IPS-15b (cell line): Measurements from ENCODE around the gene PHF20.
"Not testable (repeated sequence)": the region's sequence is repeated elsewhere in the genome, so short reads cannot be mapped to it uniquely, and the experiment has no call there.

ENCODE experiments used
- H3K27me3 ChIP-seq: one replicate; pipeline ENCODE4 v1.6.1; 2013; ENCODE audit warnings: low read length; ENCODE audit not compliant: control insufficient read depth, insufficient read depth
- H3K36me3 ChIP-seq: one replicate; pipeline ENCODE4 v1.6.1; 2013; ENCODE audit warnings: low read length; ENCODE audit not compliant: control insufficient read depth, insufficient read depth
- H3K4me1 ChIP-seq: one replicate; pipeline ENCODE4 v1.6.1; 2013; ENCODE audit warnings: mild to moderate bottlenecking, low read length; ENCODE audit not compliant: control insufficient read depth, insufficient read depth
- H3K4me3 ChIP-seq: one replicate; pipeline ENCODE4 v1.5.1; 2013; ENCODE audit warnings: low read depth, low read length
- H3K9ac ChIP-seq: one replicate; pipeline ENCODE4 v1.6.1; 2013; ENCODE audit warnings: low read depth, mild to moderate bottlenecking, low read length
- H3K9me3 ChIP-seq: one replicate; pipeline ENCODE4 v1.6.1; 2013; ENCODE audit warnings: mild to moderate bottlenecking, low read length; ENCODE audit not compliant: control insufficient read depth, insufficient read depth

PHF20 gene

GRCh38 chr20:35742741-35743523 lies 28.9 kb upstream of the PHF20 start:
- Histone ChIP-seq H3K36me3 (peaks cover 22% of the 10 kb centered on the region), H3K4me3 (peak overlapping the region; percentile 82), H3K4me1 (peaks cover 12% of the 10 kb centered on the region), H3K27me3 (no peaks in the 10 kb centered on the region), H3K9me3 (no peaks in the 10 kb centered on the region), H3K9ac (peak overlapping the region; percentile 95)

DNA sequence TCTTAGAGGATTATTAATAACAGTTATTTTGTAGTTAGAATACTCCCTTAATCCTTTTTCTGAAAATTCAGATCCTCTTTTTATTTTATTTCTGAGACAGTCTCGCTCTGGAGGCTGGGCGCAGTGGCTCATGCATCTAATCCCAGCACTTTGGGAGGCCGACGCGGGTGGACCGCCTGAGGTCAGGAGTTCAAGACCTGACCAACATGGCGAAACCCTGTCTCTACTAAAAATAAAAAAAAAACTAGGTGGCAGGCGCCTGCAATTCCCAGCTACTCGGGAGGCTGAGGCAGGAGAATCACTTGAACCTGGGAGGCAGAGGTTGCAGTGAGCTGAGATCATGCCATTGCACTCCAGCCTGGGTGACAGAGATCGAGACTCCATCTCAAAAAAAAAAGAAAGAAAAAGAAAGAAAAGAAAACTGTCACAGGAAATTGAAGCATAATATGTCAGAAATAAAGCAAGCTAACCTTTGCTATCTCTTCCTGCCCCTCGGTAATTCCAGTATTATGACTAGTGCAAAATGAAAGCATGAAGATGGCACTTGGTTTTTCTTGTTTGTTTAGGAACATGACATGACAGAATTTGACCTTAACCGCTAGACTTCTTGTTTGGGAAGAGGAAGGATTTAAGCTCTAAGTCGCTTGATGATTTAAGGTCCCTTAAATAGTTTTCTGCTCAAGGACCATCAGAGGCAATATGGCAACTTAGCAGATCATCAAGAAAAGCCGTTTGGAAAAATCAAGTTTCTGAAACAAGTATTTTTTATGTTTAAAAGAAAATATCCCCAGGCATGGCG lies 27.9 kb upstream of the PHF20 start:
- Histone ChIP-seq H3K27me3 (no peaks in the 10 kb centered on the region), H3K9ac (peak overlapping the region; percentile 95), H3K4me1 (peaks cover 12% of the 10 kb centered on the region), H3K36me3 (peaks cover 13% of the 10 kb centered on the region), H3K4me3 (peak overlapping the region; percentile 82), H3K9me3 (no peaks in the 10 kb centered on the region)

DNA sequence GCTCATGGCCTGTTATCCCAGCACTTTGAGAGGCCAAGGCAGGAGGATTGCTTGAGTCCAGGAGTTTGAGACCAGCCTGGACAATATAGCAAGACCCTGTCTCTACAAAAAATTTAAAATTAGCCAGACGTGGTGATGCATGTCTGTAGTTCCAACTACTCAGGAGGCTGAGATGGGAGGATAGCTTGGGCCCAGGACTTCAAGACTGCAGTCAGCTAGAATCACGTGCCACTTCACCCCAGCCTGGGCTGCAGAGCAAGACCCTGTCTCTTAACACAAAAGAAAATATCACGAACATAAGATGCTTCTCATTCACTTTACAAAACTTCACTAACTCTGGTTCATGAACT lies 27.3 kb upstream of the PHF20 start:
- H3K9me3 ChIP-seq, H3K4me1 ChIP-seq, H3K4me3 ChIP-seq, H3K9ac ChIP-seq, H3K27me3 ChIP-seq: not testable (repeated sequence)
- peaks cover 12% of the 10 kb centered on the region for H3K36me3 ChIP-seq

GRCh38 chr20:35750611-35751010 lies 21.2 kb upstream of the PHF20 start:
- no peaks in the 10 kb centered on the region for H3K36me3 ChIP-seq
- no peak overlapping the region for H3K9ac ChIP-seq
- H3K4me1 ChIP-seq = no peaks in the 10 kb centered on the region
- H3K27me3 ChIP-seq = no peaks in the 10 kb centered on the region
- no peaks in the 10 kb centered on the region for H3K9me3 ChIP-seq
- H3K4me3 ChIP-seq = no peak overlapping the region

GRCh38 chr20:35756404-35756803 lies 15.4 kb upstream of the PHF20 start:
- H3K9ac ChIP-seq = no peak overlapping the region
- no peak overlapping the region for H3K4me3 ChIP-seq
- no peaks in the 10 kb centered on the region for H3K4me1 ChIP-seq
- H3K36me3 ChIP-seq = no peaks in the 10 kb centered on the region
- no peaks in the 10 kb centered on the region for H3K27me3 ChIP-seq
- H3K9me3 ChIP-seq = no peaks in the 10 kb centered on the region

DNA sequence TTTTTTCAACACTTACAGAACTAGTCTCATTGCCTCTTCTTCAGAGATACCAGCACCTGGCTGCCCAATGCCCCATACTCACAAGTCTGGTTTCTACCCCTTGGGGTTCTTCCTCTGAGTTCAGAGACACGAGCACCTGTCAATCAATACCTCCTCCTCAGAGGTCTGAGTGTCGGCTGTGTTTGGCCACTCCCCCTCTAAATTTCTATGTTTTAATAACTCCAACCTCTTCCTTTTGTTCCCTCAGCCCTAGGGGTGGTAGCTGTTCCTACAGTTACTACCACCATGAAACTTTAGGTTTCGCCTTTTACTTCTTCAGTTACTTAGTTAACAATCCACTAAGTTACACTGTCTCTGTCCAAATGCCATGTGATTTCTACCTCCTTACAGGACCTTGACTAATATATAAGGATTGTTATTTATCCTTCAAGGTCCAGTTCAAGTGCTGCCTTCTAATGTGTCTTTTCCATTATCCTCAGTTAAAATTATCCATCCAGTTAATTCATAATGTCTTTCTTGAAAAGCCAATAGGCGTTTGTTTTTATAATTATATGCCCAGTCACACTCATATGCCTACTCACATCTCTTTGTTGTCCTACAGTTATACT lies 14.6 kb upstream of the PHF20 start:
- no peaks in the 10 kb centered on the region for H3K4me1 ChIP-seq
- H3K27me3 ChIP-seq = no peaks in the 10 kb centered on the region
- H3K9me3 ChIP-seq = no peaks in the 10 kb centered on the region
- no peaks in the 10 kb centered on the region for H3K36me3 ChIP-seq
- H3K4me3 ChIP-seq = no peak overlapping the region
- H3K9ac ChIP-seq = no peak overlapping the region

- not testable (repeated sequence) for H3K9ac ChIP-seq, H3K36me3 ChIP-seq, H3K27me3 ChIP-seq, H3K4me3 ChIP-seq, H3K9me3 ChIP-seq, H3K4me1 ChIP-seq
Measured at GRCh38 chr20:35761548-35761947, 10.3 kb upstream of the PHF20 start.

DNA sequence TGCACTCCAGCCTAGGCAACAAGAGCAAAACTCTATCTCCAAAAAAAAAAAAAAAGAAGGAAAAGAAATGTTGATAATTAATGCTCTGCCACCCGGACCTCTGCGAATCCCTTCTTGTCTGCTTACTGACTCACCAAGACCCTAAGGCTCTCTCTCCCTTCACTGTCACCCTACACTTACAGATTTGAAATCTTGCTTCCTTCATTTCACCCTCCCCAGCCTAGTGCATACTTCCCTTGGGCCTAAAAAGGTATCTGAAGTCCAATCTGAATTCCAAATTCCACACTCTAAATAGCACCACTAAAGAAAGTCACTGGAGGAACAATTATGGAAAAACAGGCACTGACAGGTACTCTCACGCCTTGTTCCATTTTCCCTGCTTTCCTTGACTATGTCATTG lies 9.4 kb upstream of the PHF20 start:
- no peaks in the 10 kb centered on the region for H3K4me1 ChIP-seq
- no peaks in the 10 kb centered on the region for H3K9me3 ChIP-seq
- H3K36me3 ChIP-seq = no peaks in the 10 kb centered on the region
- H3K9ac ChIP-seq = no peak overlapping the region
- no peaks in the 10 kb centered on the region for H3K27me3 ChIP-seq
- no peak overlapping the region for H3K4me3 ChIP-seq

DNA sequence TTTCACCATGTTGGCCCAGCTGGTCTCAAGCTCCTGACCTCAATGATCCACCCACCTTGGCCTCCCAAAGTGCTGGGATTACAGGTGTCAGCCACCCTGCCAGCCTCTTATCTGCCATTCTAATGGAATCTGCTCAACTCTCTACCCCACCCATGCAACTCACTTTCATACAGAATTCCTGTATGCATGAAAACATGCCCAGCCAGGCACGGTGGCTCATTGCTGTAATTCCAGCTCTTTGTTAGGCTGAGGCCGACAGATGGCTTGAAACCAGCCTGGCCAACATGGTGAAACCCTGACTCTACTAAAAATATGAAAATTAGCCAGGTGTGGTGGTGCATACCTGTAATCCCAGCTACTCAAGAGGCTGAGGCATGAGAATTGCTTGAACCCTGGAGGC lies 6.9 kb upstream of the PHF20 start:
- not testable (repeated sequence) for H3K4me3 ChIP-seq, H3K9me3 ChIP-seq, H3K27me3 ChIP-seq, H3K9ac ChIP-seq, H3K36me3 ChIP-seq
- H3K4me1 ChIP-seq = peaks cover 15% of the 10 kb centered on the region

DNA sequence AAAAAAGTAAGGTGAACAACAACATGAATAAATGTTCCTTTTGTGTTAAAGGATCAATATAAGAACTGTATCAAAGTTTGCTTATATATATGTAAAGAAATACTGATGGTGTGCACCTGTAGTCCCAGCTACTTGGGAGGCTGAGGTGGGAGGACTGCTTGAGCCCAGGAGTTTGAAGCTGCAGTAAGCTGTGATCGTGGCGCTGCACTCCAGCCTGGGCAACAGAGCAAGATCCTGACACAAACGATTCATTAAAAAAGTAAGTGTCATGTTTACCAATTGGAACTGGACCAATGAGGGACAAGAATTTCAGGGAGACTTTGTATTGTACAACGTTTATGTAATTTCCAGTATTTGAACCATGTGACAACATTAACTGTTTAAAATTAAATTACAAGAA lies 5.0 kb upstream of the PHF20 start:
- H3K4me1 ChIP-seq = peaks cover 15% of the 10 kb centered on the region
- H3K9ac ChIP-seq = no peak overlapping the region
- H3K36me3 ChIP-seq = no peaks in the 10 kb centered on the region
- no peak overlapping the region for H3K4me3 ChIP-seq
- peaks cover 10% of the 10 kb centered on the region for H3K27me3 ChIP-seq
- H3K9me3 ChIP-seq = no peaks in the 10 kb centered on the region

GRCh38 chr20:35767683-35768481 lies 3.9 kb upstream of the PHF20 start:
- Histone ChIP-seq H3K27me3 (peaks cover 10% of the 10 kb centered on the region), H3K4me1 (peaks cover 16% of the 10 kb centered on the region), H3K9me3 (no peaks in the 10 kb centered on the region), H3K36me3 (no peaks in the 10 kb centered on the region), H3K4me3 (no peak overlapping the region), H3K9ac (peak overlapping the region; percentile 4)
